Mucosa of rectum (tissue), 2 donors: ENCODE data around the gene EIF2B5.

Source experiments
- H3K27ac ChIP-seq, 2 donors: one replicate each; pipeline ENCODE4 v1.7.0; 2013; ENCODE audit warnings: inconsistent platforms in 2 of 2, low read depth in 2 of 2, low read length in 2 of 2
- H3K27me3 ChIP-seq, 2 donors: one replicate each; pipeline ENCODE4 v1.7.0; 2013; ENCODE audit warnings: low read length in 2 of 2; ENCODE audit not compliant: control insufficient read depth in 2 of 2, insufficient read depth in 2 of 2
- H3K36me3 ChIP-seq, 2 donors: one replicate each; pipeline ENCODE4 v1.7.0; 2013; ENCODE audit warnings: low read length in 2 of 2; ENCODE audit not compliant: control insufficient read depth in 2 of 2, insufficient read depth in 2 of 2
- H3K4me1 ChIP-seq, 2 donors: one replicate each; pipeline ENCODE4 v1.7.0; 2013; ENCODE audit warnings: low read length in 2 of 2, mild to moderate bottlenecking in 1 of 2; ENCODE audit not compliant: control insufficient read depth in 2 of 2, insufficient read depth in 2 of 2
- H3K4me3 ChIP-seq, 2 donors: one replicate each; pipeline ENCODE4 v1.7.0; 2013; ENCODE audit warnings: low read length in 2 of 2
- H3K9ac ChIP-seq, 2 donors: one replicate each; pipeline ENCODE4 v1.7.0; 2013; ENCODE audit warnings: low read length in 2 of 2, low read depth in 1 of 2, mild to moderate bottlenecking in 1 of 2
- H3K9me3 ChIP-seq, 2 donors: one replicate each; pipeline ENCODE4 v1.7.0; 2013; ENCODE audit warnings: low read length in 2 of 2; ENCODE audit not compliant: control insufficient read depth in 2 of 2
- donor health status: healthy.
- donor health status: Normal muscosa, but diverticular disease.

EIF2B5 gene

GRCh38 chr3:184188080-184188479, 52.9 kb downstream of the EIF2B5 start:
- Histone ChIP-seq H3K36me3 (peaks cover 45 to 49% of the 10 kb centered on the region in 2 donors), H3K4me3 (no peak overlapping the region), H3K27ac (no peak overlapping the region), H3K27me3 (no peaks in the 10 kb centered on the region), H3K9ac (no peak overlapping the region), H3K4me1 (peaks cover 16 to 18% of the 10 kb centered on the region in 2 donors), H3K9me3 (no peaks in the 10 kb centered on the region)

- H3K4me3 ChIP-seq = no peak overlapping the region
- H3K9me3 ChIP-seq = no peaks in the 10 kb centered on the region
- H3K36me3 ChIP-seq = peaks cover 55 to 56% of the 10 kb centered on the region in 2 donors
These were observed 54.3 kb downstream of the EIF2B5 start for GRCh38 chr3:184189421-184189820.

GRCh38 chr3:184192889-184193288, 57.7 kb downstream of the EIF2B5 start:
- no peaks in the 10 kb centered on the region for H3K9me3 ChIP-seq
- no peak overlapping the region for H3K27ac ChIP-seq
- H3K36me3 ChIP-seq = peaks cover 66 to 71% of the 10 kb centered on the region in 2 donors
- no peaks in the 10 kb centered on the region for H3K27me3 ChIP-seq
- no peaks in the 10 kb centered on the region for H3K4me1 ChIP-seq
- no peak overlapping the region for H3K9ac ChIP-seq
- H3K4me3 ChIP-seq = no peak overlapping the region

More at GRCh38 chr3:184189421-184189820, 54.3 kb downstream of the EIF2B5 start:
- Histone ChIP-seq H3K27ac (no peak overlapping the region), H3K4me1 (peaks cover 16 to 18% of the 10 kb centered on the region in 2 donors), H3K27me3 (no peaks in the 10 kb centered on the region), H3K9ac (no peak overlapping the region)

GRCh38 chr3:184193991-184194539, 58.9 kb downstream of the EIF2B5 start:
- no peak overlapping the region for H3K27ac ChIP-seq
- H3K36me3 ChIP-seq = peaks cover 57 to 63% of the 10 kb centered on the region in 2 donors

More at GRCh38 chr3:184193991-184194539, 58.9 kb downstream of the EIF2B5 start:
- Histone ChIP-seq H3K4me3 (no peak overlapping the region), H3K9ac (no peak overlapping the region), H3K4me1 (no peaks in the 10 kb centered on the region), H3K27me3 (no peaks in the 10 kb centered on the region), H3K9me3 (no peaks in the 10 kb centered on the region)
